Fibroblast of skin of back (primary cell): Measurements from ENCODE around the gene HSPA12B.

ENCODE experiments used
- DNase-seq: peaks from one replicate; pipeline ENCODE4 v3.0.0-alpha.2; 2013

The HSPA12B gene

GRCh38 chr20:3705491-3705969 is 27.0 kb upstream of the HSPA12B start:
- DNase-seq, result no peak

- DNase-seq, result no peak
Observed at GRCh38 chr20:3705970-3706739, 26.3 kb upstream of the HSPA12B start.

GRCh38 chr20:3706774-3707507 is 25.5 kb upstream of the HSPA12B start:
- peak; percentile 55 for DNase-seq

- DNase-seq, result no peak
Observed at GRCh38 chr20:3707508-3707899, 25.0 kb upstream of the HSPA12B start.

GRCh38 chr20:3710011-3710466 is 22.4 kb upstream of the HSPA12B start:
- DNase-seq, result no peak

- DNase-seq, result peak; percentile 41
Observed at GRCh38 chr20:3710703-3711483, 21.6 kb upstream of the HSPA12B start.

- no peak for DNase-seq
Observed at GRCh38 chr20:3711484-3711941, 21.0 kb upstream of the HSPA12B start.

GRCh38 chr20:3712279-3712873 is 20.1 kb upstream of the HSPA12B start, which contains the start of gene SIGLEC1:
SIGLEC1 (minus strand) TSS chr20:3712600; CDS start chr20:3707128, 5,472 bp downstream.
- DNase-seq, result no peak

GRCh38 chr20:3714092-3714491 is 18.4 kb upstream of the HSPA12B start:
- DNase-seq, result no peak

- peak; percentile 42 for DNase-seq
Observed at GRCh38 chr20:3716195-3716834, 16.2 kb upstream of the HSPA12B start.

GRCh38 chr20:3719046-3719445 is 13.4 kb upstream of the HSPA12B start:
- DNase-seq, result no peak

GRCh38 chr20:3720068-3720467 is 12.4 kb upstream of the HSPA12B start:
- no peak for DNase-seq

- DNase-seq, result no peak
Observed at GRCh38 chr20:3720626-3721025, 11.9 kb upstream of the HSPA12B start.

GRCh38 chr20:3721912-3722311 is 10.6 kb upstream of the HSPA12B start:
- no peak for DNase-seq

- no peak for DNase-seq
Observed at GRCh38 chr20:3723284-3723683, 9.2 kb upstream of the HSPA12B start.

GRCh38 chr20:3724356-3724755 is 8.1 kb upstream of the HSPA12B start:
- DNase-seq, result no peak

- DNase-seq, result peak; percentile 37
Observed at GRCh38 chr20:3727401-3728021, 5.0 kb upstream of the HSPA12B start.

GRCh38 chr20:3728354-3728753 is 4.1 kb upstream of the HSPA12B start:
- no peak for DNase-seq

- DNase-seq, result no peak
Observed at GRCh38 chr20:3728876-3729275, 3.6 kb upstream of the HSPA12B start.

GRCh38 chr20:3729378-3729777 is 3.1 kb upstream of the HSPA12B start:
- no peak for DNase-seq

GRCh38 chr20:3729811-3730540 is 2.5 kb upstream of the HSPA12B start:
- no peak for DNase-seq
